GM21367 (cell line): ENCODE results near the gene ZNG1A.
"Not testable (repeated sequence)": the region's sequence is repeated elsewhere in the genome, so short reads cannot be mapped to it uniquely, and the experiment has no call there.

Experiments used
- ATAC-seq: cut with Tn5 transposase; IDR thresholded peaks from one replicate; pipeline ENCODE4 v1.9.1; 2021; ENCODE audit not compliant: unreplicated experiment

Gene ZNG1A

DNA sequence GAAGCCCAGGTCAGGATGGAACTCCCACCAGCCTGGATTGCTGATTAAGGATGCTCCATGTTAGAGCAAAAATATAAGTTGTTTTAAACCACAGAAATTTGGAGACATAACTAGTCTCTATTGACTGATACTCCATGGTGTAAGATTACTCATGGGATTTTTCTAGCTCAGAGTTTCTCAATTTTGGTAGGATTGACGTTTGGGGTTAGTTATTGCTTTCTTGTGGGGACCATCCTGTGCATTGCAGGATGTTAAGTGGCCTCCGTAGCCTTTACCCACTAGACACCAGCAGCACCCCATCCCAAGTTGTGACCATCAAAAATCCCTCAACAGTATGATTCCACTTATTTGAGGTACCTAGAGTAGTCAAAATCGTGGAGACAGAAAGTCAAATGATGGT lies 80.1 kb downstream of the ZNG1A start:
- not testable (repeated sequence) for ATAC-seq

DNA sequence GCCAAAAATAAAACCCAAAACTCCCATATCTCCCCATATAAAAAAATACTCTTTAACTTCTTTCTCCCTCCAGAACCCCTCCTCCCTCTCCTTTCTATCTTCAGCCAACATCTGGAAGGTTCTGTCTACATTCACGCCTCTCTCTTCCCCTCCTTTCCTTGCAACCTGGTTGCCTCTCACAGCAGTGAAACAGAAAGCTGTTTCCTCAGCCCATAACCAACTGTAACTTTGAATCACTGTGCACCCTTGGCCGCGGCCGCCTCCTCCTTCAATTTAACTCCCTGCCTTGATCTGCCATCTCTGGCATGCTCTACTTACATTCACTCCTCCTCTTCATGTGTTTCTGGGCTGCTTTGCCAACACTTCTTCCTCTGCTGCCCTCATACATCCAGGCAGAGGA lies 83.9 kb downstream of the ZNG1A start:
- ATAC-seq: not testable (repeated sequence)

DNA sequence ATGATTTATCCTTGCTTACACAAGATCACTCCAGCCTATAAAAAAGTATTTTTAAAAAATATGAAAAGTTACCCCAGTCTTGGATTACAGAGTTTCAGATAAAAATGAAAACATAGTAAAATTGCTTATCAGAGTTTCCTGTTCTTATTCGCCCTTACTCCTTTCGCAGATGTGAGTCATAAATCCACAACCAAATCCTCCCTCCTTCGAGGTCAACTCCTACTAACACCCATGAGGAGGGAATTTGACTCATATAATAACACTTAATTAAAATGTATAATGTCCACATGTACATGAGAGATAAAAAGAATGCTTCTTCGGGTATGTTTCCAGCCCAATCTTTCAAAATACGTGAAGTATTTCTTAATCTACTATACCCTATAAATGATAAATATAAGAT lies 84.5 kb downstream of the ZNG1A start:
- ATAC-seq: not testable (repeated sequence)

DNA sequence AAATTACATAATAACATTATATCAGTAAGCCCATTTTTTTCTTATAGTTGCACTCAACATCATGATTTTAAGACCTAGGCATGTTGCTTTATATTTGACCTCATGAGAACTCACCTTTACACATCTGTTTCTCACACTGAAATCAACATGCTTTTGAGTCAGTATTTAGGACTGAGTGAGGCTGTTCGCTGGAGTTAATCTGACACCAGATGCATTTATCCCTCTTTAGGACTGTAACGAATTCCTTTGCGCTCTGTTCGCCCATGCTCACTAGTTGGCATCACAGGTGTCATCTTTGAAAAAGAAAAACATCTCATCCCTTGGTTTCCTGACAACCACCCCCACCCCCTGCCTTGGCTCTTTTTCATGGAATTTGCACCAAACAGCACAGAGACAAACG lies 84.9 kb downstream of the ZNG1A start:
- ATAC-seq: not testable (repeated sequence)

DNA sequence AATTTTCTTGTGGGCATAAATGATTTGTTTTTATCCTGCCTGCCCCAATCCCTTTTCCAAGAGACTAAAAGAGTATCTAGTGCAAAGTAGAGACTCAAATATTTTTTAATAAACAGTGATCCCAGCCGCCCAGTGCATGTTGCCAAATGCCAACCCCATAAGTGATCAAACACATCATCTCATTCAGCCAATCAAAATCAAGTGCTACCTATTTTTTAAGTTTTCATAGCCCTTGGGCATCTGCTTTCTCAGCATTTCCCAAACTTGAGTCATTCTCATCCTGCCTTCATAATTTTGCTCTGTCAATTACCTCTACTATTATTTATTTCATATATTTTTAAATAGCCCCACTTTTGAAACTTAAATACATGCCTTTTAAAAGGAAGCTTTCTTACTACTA lies 88.0 kb downstream of the ZNG1A start:
- ATAC-seq: not testable (repeated sequence)

DNA sequence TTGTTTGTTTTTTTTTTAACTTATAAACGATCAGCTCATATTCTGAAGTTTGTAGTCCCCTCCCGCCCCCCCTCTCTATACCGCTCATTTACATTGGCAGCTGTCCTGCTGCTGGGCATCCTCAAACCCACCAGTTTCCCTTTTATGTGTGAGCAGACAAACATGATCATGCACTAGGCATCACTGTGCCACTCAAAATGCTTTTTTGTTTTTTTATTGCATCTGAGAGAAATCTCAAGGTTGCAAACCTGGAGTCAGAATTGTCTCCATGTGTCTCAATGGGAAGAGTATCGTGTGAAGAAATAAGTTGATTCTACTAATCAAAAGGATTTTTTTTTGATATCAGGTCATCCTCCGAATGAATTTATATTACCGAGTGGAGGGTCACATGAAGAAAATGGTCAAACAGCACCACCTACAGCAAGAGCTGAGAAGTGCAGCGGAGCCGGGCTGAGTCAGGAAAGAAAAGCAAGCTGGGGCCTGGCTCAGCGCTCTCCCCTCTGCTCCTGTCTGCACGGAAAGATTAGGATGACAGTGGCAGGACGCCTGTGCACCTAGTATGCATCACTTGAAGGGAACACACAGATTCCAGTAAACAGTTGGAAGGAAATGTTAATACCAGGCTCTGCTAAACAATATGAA lies 90.3 kb downstream of the ZNG1A start:
- ATAC-seq: peak; percentile 67

DNA sequence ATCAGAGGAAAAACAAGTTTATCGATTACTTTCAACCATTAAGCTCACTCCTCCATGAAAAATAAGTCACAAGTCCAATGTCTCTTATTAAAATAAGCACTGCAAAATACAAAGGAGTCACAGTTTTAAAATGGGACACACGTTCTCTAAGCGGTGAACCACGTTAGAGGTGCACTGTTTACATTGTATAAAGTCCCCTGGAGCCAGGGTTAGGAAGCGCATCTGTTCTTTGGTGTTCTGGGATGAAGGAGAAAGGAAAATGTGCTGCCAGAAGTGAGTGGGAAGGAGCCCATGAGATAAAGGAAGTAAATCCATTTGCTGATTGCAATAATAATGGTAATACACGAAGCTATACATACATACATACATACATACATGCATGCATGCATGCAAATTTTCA lies 91.0 kb downstream of the ZNG1A start:
- not testable (repeated sequence) for ATAC-seq

DNA sequence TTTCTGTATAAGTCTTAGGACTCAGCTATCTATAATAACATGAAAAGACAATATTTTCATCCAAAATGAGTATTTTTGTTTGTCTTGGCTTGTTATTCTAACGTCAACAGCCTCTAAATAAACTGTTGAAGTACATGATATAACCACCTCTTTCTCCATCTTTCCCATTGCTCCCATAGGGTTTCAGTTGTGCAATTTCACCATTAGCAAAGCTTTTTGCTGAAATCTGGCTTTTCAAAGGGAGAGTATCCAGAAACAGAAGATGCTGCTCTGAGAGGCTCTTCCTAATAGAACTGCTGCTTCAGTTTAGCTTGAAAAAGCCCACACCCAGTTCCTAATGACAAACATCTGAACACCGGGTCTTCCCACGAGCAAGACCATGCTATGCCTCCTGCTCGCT lies 91.8 kb downstream of the ZNG1A start:
- ATAC-seq: not testable (repeated sequence)

DNA sequence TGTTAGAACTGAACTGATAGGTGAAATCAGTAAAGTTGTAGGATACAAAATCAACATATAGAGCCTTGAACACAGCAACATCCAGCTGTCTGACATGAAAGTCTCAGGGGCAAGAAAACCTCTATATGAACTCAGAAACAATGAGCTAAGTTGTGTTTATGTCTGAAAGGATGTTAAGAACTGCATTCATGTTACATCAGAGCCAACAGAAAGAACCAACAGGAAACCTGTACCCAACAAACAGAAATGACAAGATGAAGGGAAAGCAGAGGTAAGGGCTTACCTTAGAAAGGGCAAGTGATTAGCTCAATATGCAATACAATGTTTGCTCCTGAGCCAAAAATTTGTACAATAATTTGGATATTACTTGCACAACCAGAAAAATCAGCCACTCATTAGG lies 92.2 kb downstream of the ZNG1A start:
- not testable (repeated sequence) for ATAC-seq

DNA sequence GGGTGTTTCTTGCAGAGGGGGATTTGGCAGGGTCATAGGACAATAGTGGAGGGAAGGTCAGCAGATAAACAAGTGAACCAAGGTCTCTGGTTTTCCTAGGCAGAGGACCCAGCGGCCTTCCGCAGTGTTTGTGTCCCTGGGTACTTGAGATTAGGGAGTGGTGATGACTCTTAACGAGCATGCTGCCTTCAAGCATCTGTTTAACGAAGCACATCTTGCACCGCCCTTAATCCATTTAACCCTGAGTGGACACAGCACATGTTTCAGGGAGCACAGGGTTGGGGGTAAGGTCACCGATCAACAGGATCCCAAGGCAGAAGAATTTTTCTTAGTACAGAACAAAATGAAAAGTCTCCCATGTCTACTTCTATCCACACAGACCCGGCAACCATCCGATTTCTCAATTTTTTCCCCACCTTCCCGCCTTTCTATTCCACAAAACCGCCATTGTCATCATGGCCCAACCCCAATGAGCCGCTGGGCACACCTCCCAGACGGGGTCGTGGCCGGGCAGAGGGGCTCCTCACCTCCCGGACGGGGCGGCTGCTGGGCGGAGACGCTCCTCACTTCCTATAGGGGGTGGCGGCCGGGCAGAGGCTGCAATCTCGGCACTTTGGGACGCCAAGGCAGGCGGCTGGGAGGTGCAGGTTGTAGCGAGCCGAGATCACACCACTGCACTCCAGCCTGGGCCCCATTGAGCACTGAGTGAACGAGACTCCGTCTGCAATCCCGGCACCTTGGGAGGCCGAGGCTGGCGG lies 95.7 kb downstream of the ZNG1A start:
- ATAC-seq: not testable (repeated sequence)

DNA sequence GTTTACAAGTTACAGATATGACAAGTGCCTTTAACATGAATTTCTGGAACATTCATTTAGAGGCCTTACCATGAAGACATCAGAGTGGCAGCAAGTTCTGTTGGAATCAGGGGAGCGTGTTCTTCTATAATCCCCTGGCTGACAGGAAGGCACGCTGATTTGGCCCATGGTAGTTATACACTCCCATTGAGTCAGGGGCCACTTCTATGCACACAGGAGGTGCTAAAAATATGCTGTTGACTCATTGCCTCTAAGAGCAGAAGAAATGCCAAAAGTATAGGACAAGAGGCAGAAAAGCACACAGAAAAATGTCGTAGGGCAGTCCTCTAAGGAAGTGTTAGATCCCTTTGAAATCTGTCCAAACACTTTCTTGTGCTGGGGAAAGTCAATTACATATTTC lies 100.5 kb downstream of the ZNG1A start:
- ATAC-seq: not testable (repeated sequence)

DNA sequence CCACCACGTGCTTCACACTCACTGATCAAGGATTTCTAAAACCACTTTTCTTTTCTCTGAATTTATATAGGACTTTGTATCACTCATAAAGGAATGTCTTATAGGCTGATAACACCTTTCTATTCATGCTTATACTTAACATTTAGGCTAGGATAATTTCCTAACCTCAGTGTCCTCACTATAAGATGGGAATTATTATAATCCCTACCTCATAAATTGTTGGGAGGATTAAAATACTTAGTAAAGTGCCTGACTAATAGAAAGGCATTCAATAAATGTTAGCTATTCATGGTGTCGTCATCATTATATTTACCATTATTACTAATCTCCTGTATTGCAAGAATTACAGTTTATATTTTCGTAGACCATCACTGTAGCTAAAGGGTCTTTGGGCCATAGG lies 102.5 kb downstream of the ZNG1A start:
- ATAC-seq: not testable (repeated sequence)

DNA sequence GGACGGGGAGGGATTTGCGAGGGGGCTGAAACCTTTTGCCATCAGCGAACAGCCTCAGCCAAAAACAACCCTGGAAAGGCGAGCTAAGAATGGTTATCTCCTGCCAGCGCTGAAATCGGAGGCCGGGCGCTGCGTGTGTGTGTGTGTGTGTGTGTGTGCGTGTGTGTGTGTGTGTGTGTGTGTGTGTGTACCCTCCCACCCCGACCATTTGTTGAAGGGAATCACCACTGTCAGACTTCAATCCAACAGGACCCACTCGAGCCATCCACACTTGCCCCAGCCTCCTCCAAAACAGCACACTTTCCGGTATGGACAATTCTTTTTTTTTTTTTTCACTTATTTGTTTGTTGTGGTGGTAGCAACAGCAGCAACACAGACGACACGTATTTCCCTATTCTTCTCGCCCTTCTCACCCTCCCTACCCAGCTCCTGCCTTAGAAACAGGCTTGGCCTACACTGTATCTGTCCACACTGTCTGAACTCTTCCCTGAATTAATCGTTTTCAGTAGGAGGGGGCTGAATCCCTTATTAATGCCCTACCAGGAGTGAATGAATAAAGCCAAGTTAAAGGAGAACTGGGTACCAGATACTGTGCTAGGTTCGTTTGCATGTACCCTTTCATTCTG lies 104.8 kb downstream of the ZNG1A start:
- ATAC-seq: not testable (repeated sequence)

DNA sequence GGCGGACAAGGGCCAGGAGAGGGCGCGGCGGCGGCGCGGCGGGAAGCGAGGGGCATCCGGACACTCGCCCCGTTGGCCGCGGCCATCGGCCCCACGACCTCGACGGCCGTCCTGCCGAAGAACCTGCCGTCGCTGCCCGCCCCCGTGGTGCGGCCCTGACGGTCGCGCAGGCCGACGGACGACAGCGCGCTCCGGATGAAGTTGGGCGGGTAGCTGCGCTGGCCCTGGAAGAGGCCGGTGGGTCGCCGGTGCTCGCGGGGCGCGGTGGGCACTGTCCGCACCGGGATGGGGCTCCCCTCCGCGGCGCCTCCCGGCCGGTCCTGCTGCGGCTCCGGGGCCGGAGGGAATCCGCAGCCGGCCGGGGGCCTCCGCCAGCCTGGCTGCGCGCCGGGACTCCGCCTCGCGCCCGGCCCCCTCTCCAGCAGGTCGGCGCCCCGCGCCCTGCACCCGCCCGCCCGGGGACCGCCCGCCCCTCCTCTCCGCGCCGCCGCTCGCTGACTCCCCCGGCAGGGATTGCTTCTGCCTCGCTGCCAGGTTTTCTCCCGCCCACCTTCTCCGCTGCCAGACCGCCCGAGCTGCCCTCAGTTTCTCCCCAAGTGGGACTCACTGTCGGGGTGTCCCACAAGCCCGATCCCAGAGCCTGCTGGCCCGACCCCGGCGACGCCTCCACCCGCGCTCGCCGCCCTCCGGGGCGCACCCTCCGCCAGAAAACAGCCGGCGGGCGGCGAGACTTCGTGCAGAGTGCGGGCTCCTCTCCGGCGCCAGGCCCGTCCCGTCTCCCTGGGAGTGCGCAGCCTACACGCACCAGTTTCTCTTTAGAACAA lies 105.6 kb downstream of the ZNG1A start:
- not testable (repeated sequence) for ATAC-seq
